ENCODE measurements around the gene BCL3. TPM values are rescaled to one million over a fixed set of nuclear protein-coding genes. Genes with fewer than 3 reads are reported as not detected.

BCL3 gene
- total and polyA plus RNA-seq, 2 of the 13 experiments (the other 11 are each of a cell fraction or from before 2014, with no cell fraction given): 2.3 to 4.0 TPM

- TF ChIP-seq ATF5 (CRISPR knock-in tag; IDR thresholded peaks at IDR 0.05; ENCODE audit: low read depth): no peak
- TF ChIP-seq, protein P1, sequence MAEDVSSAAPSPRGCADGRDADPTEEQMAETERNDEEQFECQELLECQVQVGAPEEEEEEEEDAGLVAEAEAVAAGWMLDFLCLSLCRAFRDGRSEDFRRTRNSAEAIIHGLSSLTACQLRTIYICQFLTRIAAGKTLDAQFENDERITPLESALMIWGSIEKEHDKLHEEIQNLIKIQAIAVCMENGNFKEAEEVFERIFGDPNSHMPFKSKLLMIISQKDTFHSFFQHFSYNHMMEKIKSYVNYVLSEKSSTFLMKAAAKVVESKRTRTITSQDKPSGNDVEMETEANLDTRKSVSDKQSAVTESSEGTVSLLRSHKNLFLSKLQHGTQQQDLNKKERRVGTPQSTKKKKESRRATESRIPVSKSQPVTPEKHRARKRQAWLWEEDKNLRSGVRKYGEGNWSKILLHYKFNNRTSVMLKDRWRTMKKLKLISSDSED (CRISPR knock-in tag; IDR thresholded peaks at IDR 0.05): no peak
- TF ChIP-seq PHB2 (IDR thresholded peaks at IDR 0.05; ENCODE audit: partially characterized antibody): no peak
- TF ChIP-seq ZBTB25 (CRISPR knock-in tag; IDR thresholded peaks at IDR 0.05): no peak
- peak; percentile 11; the same call in 1 of the 2 replicates for TF ChIP-seq ZGPAT (CRISPR knock-in tag; IDR thresholded peaks at IDR 0.05)
- TF ChIP-seq, protein P2, sequence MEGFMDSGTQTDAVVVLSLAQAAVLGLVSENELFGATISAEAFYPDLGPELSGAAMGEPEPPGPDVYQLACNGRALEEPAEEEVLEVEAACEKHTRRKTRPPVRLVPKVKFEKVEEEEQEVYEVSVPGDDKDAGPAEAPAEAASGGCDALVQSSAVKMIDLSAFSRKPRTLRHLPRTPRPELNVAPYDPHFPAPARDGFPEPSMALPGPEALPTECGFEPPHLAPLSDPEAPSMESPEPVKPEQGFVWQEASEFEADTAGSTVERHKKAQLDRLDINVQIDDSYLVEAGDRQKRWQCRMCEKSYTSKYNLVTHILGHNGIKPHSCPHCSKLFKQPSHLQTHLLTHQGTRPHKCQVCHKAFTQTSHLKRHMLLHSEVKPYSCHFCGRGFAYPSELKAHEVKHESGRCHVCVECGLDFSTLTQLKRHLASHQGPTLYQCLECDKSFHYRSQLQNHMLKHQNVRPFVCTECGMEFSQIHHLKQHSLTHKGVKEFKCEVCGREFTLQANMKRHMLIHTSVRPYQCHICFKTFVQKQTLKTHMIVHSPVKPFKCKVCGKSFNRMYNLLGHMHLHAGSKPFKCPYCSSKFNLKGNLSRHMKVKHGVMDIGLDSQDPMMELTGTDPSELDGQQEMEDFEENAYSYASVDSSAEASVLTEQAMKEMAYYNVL (CRISPR knock-in tag; IDR thresholded peaks at IDR 0.05; ENCODE audit: borderline replicate concordance): no peak
- TF ChIP-seq ZNF589 (CRISPR knock-in tag; conservative IDR thresholded peaks at IDR 0.05): no peak
- peak; percentile 36; the same call in 1 of the 2 replicates for TF ChIP-seq NAIF1 (CRISPR knock-in tag; IDR thresholded peaks at IDR 0.05; ENCODE audit: borderline replicate concordance)
- TF ChIP-seq ZHX1 (CRISPR knock-in tag; IDR thresholded peaks at IDR 0.05; ENCODE audit: low read depth): 0 out of 2 replicates have a peak, but pooled peaks have one; percentile 13
- TF ChIP-seq MXI1 (IDR thresholded peaks at IDR 0.05; ENCODE audit: borderline replicate concordance, low read depth, low read length): no peak
- no peak for TF ChIP-seq SYNCRIP (IDR thresholded peaks at IDR 0.05; ENCODE audit: insufficient read depth, low read depth, low read length)
- TF ChIP-seq ZSCAN22 (CRISPR knock-in tag; IDR thresholded peaks at IDR 0.05): no peak
- no peak for TF ChIP-seq ZNF18 (CRISPR knock-in tag; IDR thresholded peaks at IDR 0.05; ENCODE audit: insufficient replicate concordance)
- TF ChIP-seq GLMP (CRISPR knock-in tag; IDR thresholded peaks at IDR 0.05; ENCODE audit: borderline replicate concordance): no peak
- TF ChIP-seq ZMAT5 (CRISPR knock-in tag; IDR thresholded peaks at IDR 0.05; ENCODE audit: borderline replicate concordance, low read depth): no peak
Measured at GRCh38 chr19:44765949-44766335, 17.4 kb downstream of the BCL3 start (continued).
